Measurements from ENCODE around the gene SYNGR1.

SYNGR1 gene

GRCh38 chr22:39432361-39432811, 82.6 kb downstream of the SYNGR1 start:
- in situ Hi-C loops (cut with HindIII; ENCODE audit: low pct_ligation_motif_present, low pct_unique_long_range_greater_than_20kb, low sequenced_read_pairs) = no loop called here
- no peak for DNase-seq

- in situ Hi-C loops (cut with HindIII; ENCODE audit: low pct_ligation_motif_present, low pct_unique_long_range_greater_than_20kb, low sequenced_read_pairs) = no loop called here
- DNase-seq = no peak
Observed at GRCh38 chr22:39433476-39434242, 83.9 kb downstream of the SYNGR1 start.

- no peak for DNase-seq
- in situ Hi-C loops (cut with HindIII; ENCODE audit: low pct_ligation_motif_present, low pct_unique_long_range_greater_than_20kb, low sequenced_read_pairs) = no loop called here
Observed at GRCh38 chr22:39434243-39434653, 84.5 kb downstream of the SYNGR1 start.

GRCh38 chr22:39434721-39435120, 84.9 kb downstream of the SYNGR1 start:
- in situ Hi-C loops (cut with HindIII; ENCODE audit: low pct_ligation_motif_present, low pct_unique_long_range_greater_than_20kb, low sequenced_read_pairs) = no loop called here
- no peak for DNase-seq

Measured in ACHN (cell line).